Heart left ventricle (tissue), 13 donors: ENCODE results near the gene TTC7B.

Experiments used
- CTCF ChIP-seq, 12 donors: fragments of 200-600 bp; sonication (generic) in 4 of 12; IDR thresholded peaks; one replicate each; pipeline versions ENCODE4 v1.5.0 to v1.8.0; 2018 to 2022; ENCODE audit warnings: antibody characterized with exemption in 12 of 12, mild to moderate bottlenecking in 5 of 12
- POLR2A ChIP-seq, 2 donors: fragments of 450-650 bp; IDR thresholded peaks; one replicate each; pipeline ENCODE4 v1.6.1; 2017; ENCODE audit warnings: antibody characterized with exemption in 2 of 2, mild to moderate bottlenecking in 2 of 2, moderate library complexity in 2 of 2
- donor health status: ischemic (EF 13 %, LVEDD 7.1; RV severe dilation, severe dysfunction).
- donor health status: DM: no; HTN: yes; CAD: no.
- donor health status: DM: no; HTN: no; CAD: no.
- donor health status: ischemic (EF 25% LVEDD 6.9; RV normal size, moderate dysfunction).
- donor health status: ischemic (EF 25% LVEDD 5.7; RV mildly dilated, moderate dysfunction).
- donor health status: ischemic (EF 35%, LVEDD 5.7; RV mildly dilated, moderate dysfunction).
- donor health status: nonischemic (EF 11% LVEDD 7.7; RV severe dilation, severe dysfunction).
- donor health status: DM: yes; HTN: yes; CAD: no.
- donor health status: PGD.
- donor health status: ischemic (EF 29% LVEDD 5.4; RV normal size, mild dysfunction).
- donor health status: nonischemic (EF 23%, LVEDD 6.1; RV moderate dilation, normal function).

DNA sequence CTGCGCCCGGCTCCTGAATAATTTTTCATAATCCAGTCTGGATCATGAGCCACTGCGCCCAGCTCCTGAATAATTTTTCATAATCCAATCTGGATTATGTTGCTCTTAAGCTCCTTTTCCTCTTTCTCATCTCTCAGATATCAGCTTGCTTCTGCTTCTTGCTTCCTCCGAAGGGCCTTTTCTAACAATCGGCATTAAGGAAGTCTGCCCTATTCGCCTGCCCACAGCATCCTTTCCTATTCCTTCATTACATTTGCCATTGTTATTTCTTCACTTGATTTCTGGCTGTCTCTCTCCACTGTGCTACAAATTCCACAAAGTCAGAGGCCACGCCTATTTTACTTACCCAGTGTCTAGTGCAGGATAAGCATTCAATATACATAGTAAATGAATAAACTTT, 83.5 kb downstream of the TTC7B start:
- TF ChIP-seq POLR2A (IDR thresholded peaks at IDR 0.05) = no peak
- TF ChIP-seq CTCF (IDR thresholded peaks at IDR 0.05) = no peak
